Transverse colon (tissue), 4 donors: ENCODE results near the gene ADH7.

ENCODE experiments used
- CTCF ChIP-seq, 5 experiments: fragments of 200-600 bp in 3 of 5; fragments of 450-650 bp in 2 of 5; sonication (generic) in 3 of 5; IDR thresholded peaks; 1 replicate in 2 of 5; 2 replicates in 3 of 5; pipeline ENCODE4 v1.5.1; 2016 to 2017; ENCODE audit warnings: antibody characterized with exemption in 5 of 5, inconsistent platforms in 3 of 5, mild to moderate bottlenecking in 2 of 5, moderate library complexity in 1 of 5
- EP300 ChIP-seq: sonication (generic); formaldehyde crosslinking; IDR thresholded peaks from one replicate; pipeline ENCODE4 v1.6.1; 2017; ENCODE audit warnings: antibody characterized with exemption, low read depth
- POLR2AphosphoS5 ChIP-seq, 3 donors: sonication (generic); formaldehyde crosslinking; IDR thresholded peaks; one replicate each; pipeline ENCODE4 v1.6.1; 2016; ENCODE audit warnings: antibody characterized with exemption in 3 of 3

DNA sequence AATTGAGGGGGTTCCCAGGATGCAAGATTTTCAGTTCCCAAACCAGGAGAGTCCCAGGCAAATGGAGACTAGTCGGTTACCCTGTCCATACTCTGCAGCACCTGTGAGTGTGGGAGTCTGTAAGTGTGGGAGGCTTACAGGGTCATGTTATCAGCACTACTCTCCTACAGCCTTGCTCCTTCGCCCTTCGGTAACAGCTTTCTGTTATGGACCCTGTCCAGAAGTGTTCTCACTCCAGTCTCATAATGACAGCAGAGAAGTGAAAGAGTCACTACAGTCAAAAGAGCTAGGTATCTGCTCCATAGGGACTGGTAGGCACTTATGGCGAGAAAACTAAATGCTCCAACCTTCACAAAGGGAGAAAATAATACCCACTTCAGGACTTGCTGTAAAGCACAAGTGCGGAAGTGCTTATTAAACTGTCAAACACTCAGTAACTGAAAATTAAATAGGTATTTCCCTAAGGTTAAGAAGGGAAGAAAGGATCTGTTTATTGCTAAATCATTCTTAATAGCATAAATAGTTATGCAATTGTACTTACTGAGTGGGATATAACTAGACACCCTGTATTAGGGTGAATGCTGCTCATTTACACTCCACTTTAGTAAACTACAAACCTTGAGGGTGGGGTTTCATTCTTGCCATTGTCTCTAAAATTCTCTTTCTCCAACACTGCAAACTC, 2.7 kb upstream of the ADH7 start:
- no peak for TF ChIP-seq CTCF (IDR thresholded peaks at IDR 0.05)
- no peak for TF ChIP-seq EP300
- no peak for TF ChIP-seq POLR2AphosphoS5 (IDR thresholded peaks at IDR 0.05)
